ENCODE measurements around the gene TSPAN32. TPM values are rescaled to one million over a fixed set of nuclear protein-coding genes. Genes with fewer than 3 reads are reported as not detected.

TSPAN32 gene
- total and polyA plus RNA-seq, 2 donors (not counting 3 experiments of a cell fraction or from before 2014, with no cell fraction given): not detected

GRCh38 chr11:2265396-2265795 lies 36.4 kb upstream of the TSPAN32 start:
- Histone ChIP-seq H3K27me3 (ENCODE audit: control insufficient read depth in 2 of 2, insufficient read depth in 2 of 2, low read length in 2 of 2) (peaks cover 17 to 22% of the 10 kb centered on the region in 2 experiments), H3K4me3 (replicated peaks in 1 of 3; ENCODE audit: insufficient read depth in 1 of 3, low read depth in 1 of 3, low read length in 3 of 3) (no peak overlapping the region), H3K36me3 (ENCODE audit: control insufficient read depth in 2 of 2, extremely low read depth in 1 of 2, insufficient read depth in 2 of 2, low read length in 2 of 2) (no peaks in the 10 kb centered on the region)

More at GRCh38 chr11:2265396-2265795, 36.4 kb upstream of the TSPAN32 start:
- no TSS peak for BruUV-seq (replicated peaks)
- Histone ChIP-seq H3K79me2 (ENCODE audit: control insufficient read depth, insufficient read depth, low read length) (no peaks in the 10 kb centered on the region), H3K9me1 (replicated peaks; ENCODE audit: control insufficient read depth, extremely low read depth, insufficient read depth, low read length) (no peaks in the 10 kb centered on the region), H3K9ac (replicated peaks; ENCODE audit: extremely low read depth, insufficient read depth, low read length) (no peak overlapping the region), H3K4me2 (ENCODE audit: insufficient read depth, low read length) (no peak overlapping the region), H3K4me1 (ENCODE audit: control insufficient read depth, extremely low read depth, insufficient read depth, low read length) (no peaks in the 10 kb centered on the region), H3K9me3 (replicated peaks; ENCODE audit: control insufficient read depth, insufficient read depth, low read length) (no peaks in the 10 kb centered on the region), H3K27ac (ENCODE audit: insufficient read depth, low read depth, low read length) (no peak overlapping the region), H4K20me1 (replicated peaks; ENCODE audit: control insufficient read depth, extremely low read depth, insufficient read depth, low read length) (no peaks in the 10 kb centered on the region), H2AFZ (ENCODE audit: low read depth, low read length) (no peak overlapping the region)
- FAIRE-seq (no peak), DNase-seq (ENCODE audit: low read depth, low spot score) (no peak)
- no peak for TF ChIP-seq POLR2A (IDR thresholded peaks at IDR 0.05; ENCODE audit: low read depth, low read length)
- TF ChIP-seq CTCF (IDR thresholded peaks at IDR 0.05; ENCODE audit: extremely low read depth in 1 of 2, insufficient read depth in 1 of 2, low read depth in 1 of 2, low read length in 2 of 2): no peak
- TF ChIP-seq MAX (IDR thresholded peaks at IDR 0.05; ENCODE audit: insufficient read depth, insufficient read length): no peak
- no peak for TF ChIP-seq MYC (IDR thresholded peaks at IDR 0.05; ENCODE audit: low read depth, low read length)
- CTCF ChIA-PET: no interaction called here
- dilution Hi-C loops (cut with MboI; ENCODE audit: extremely low pct_ligation_motif_present, low sequenced_read_pairs): no loop called here
- intact Hi-C loops (cut with micrococcal nuclease): no loop called here
- POLR2A ChIA-PET: no interaction called here

Data from endothelial cell of umbilical vein (primary cell).